Osteocyte (in vitro differentiated cells): ENCODE data around the gene PRDM11. TPM values are rescaled to one million over a fixed set of nuclear protein-coding genes. Genes with fewer than 3 reads are reported as not detected.
A peak's percentile ranks its signal among the peaks of the same experiment; 100 is the strongest.

Experiments used
- DNase-seq: peaks from one replicate; pipeline ENCODE4 v3.0.0; 2021; ENCODE audit warnings: mixed read lengths; ENCODE audit not compliant: unreplicated experiment; ENCODE audit errors: extremely low spot score
- H3K27ac Mint-ChIP-seq: one replicate; pipeline ENCODE4 v1.8.0; 2021; ENCODE audit warnings: mild to moderate bottlenecking, mixed read lengths; ENCODE audit not compliant: unreplicated experiment
- H3K27me3 Mint-ChIP-seq: one replicate; pipeline ENCODE4 v1.8.0; 2021; ENCODE audit warnings: mixed read lengths; ENCODE audit not compliant: unreplicated experiment
- H3K36me3 Mint-ChIP-seq: one replicate; pipeline ENCODE4 v1.8.0; 2021; ENCODE audit warnings: mixed read lengths; ENCODE audit not compliant: unreplicated experiment
- H3K4me1 Mint-ChIP-seq: one replicate; pipeline ENCODE4 v1.8.0; 2021; ENCODE audit warnings: mixed read lengths; ENCODE audit not compliant: unreplicated experiment
- H3K4me3 Mint-ChIP-seq: one replicate; pipeline ENCODE4 v1.8.0; 2021; ENCODE audit warnings: mild to moderate bottlenecking, moderate library complexity, mixed read lengths; ENCODE audit not compliant: unreplicated experiment
- H3K9me3 Mint-ChIP-seq: one replicate; pipeline ENCODE4 v1.8.0; 2021; ENCODE audit warnings: mixed read lengths; ENCODE audit not compliant: unreplicated experiment
- long read RNA-seq: library from polyadenylated mRNA; unstranded; transcript quantifications from one replicate; pipeline ENCODE4 v2.0.0, GENCODE V29; 2021
- total RNA-seq: library from RNA; stranded (reverse); gene quantifications from 2 replicates; pipeline ENCODE4 v1.2.1, GENCODE V29; 2021
- TF ChIP-seq, protein P1 (sequence below): fragments of 200-600 bp; sonication (generic); IDR thresholded peaks from 2 replicates; pipeline ENCODE4 v1.5.0; 2021; ENCODE audit warnings: antibody characterized with exemption, mild to moderate bottlenecking, moderate library complexity

PRDM11 gene
- total RNA-seq, result 22.9 and 25.4 TPM in 2 replicates
- long read RNA-seq, partial matches to known transcripts, result 0 of 1 reads
- long read RNA-seq, other reads (novel, unspliced or antisense), result 1 of 1 reads

DNA sequence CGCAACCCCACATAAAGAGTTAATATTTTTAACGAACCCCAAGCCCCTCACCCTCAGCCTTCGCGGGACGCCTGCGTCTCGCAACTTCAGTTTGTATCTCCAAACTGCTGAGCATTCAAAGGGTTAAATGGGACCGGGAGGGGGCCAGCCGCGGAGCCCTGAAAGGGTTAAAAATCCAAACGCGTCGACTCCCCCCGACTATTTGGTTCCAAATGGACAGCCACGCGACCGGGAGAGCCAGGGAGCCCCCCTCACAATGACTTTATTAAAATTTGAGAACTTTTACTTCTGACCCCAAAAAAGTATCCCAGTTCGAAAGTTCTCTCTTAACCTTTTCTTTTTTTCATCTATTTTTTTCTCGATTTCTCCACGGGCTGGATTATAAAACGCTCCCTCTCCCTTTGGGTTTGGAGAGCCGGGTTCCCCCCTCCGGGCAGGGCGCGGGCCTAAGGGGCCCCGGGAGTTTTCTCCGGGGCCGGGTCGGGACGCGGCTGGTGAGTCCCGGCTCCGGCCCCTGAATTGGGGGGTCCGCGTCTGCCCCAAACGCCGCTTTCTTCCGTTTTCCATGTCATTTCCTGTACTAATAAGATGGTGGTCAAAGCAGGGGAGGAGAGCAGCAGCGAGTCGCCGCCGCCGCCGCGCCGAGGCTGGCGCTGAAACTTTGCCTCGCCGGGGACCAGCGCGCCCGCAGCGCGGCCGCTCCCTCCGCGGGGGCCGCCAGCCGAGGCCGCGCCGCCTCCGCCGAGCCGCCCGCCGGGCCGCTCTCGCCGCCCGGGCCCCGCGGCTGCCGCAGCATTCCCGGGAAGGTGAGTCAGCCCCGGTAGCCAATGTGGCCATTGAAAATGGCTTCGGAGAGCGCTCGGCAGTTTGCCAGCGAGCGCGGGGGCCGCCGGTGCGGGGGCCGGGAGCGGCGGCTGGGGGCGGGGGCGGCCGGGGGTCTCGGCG is at the start of gene PRDM11:
Gene PRDM11 (plus strand): TSS at position 568 of the 945 bp plus-strand sequence. CDS start 35,128 bp downstream, outside the sequence.
- Mint-ChIP-seq H3K4me1 (peaks cover 24% of the 10 kb centered on the region), H3K27me3 (peaks cover 29% of the 10 kb centered on the region), H3K27ac (peak within 1 kb of the TSS; percentile 98), H3K36me3 (no peaks in the 10 kb centered on the region), H3K4me3 (peak within 1 kb of the TSS; percentile 89), H3K9me3 (no peaks in the 10 kb centered on the region)
- TF ChIP-seq, protein P1, sequence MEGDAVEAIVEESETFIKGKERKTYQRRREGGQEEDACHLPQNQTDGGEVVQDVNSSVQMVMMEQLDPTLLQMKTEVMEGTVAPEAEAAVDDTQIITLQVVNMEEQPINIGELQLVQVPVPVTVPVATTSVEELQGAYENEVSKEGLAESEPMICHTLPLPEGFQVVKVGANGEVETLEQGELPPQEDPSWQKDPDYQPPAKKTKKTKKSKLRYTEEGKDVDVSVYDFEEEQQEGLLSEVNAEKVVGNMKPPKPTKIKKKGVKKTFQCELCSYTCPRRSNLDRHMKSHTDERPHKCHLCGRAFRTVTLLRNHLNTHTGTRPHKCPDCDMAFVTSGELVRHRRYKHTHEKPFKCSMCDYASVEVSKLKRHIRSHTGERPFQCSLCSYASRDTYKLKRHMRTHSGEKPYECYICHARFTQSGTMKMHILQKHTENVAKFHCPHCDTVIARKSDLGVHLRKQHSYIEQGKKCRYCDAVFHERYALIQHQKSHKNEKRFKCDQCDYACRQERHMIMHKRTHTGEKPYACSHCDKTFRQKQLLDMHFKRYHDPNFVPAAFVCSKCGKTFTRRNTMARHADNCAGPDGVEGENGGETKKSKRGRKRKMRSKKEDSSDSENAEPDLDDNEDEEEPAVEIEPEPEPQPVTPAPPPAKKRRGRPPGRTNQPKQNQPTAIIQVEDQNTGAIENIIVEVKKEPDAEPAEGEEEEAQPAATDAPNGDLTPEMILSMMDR, result no peak
- DNase-seq, result peak; percentile 90

DNA sequence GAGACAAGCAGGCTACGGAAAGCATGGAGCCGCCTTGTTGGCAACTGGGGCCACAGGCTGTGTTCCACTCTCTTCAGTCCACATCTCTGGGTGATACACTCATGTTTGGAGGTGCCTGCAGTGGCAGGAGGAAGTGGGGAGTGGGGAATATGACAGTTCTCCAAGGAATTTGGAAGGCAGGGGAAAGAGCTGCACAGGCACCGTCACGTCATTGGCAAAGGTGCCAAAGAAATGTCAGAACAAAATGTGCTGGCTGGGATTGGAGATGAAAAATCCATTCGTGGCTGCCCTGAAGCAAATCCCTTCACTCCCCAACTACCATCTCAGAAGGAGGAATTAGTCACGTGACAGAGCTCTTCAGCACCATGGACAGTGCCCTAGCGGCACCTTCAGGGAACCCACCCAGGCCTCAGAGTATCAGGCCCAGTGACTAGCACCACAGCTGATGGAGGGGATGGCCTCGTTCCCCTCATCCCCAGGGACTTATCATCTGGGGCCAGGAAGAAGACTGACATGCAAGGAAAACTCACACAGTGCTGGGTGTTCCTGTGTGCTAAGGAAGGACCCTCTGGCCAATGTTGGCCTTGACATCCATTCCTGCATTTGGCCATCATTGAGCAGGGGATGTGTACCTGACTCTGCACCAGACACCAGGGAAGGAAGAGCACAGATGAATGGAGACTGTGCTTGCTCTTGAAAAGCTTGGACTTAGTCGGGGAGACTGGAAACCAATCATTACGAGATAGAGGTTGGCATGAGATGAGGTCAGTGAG is 48.5 kb upstream of the PRDM11 start:
- Mint-ChIP-seq H3K36me3 (no peaks in the 10 kb centered on the region), H3K27me3 (peaks cover 13% of the 10 kb centered on the region), H3K4me3 (no peak overlapping the region), H3K27ac (no peak overlapping the region), H3K4me1 (peaks cover 23% of the 10 kb centered on the region), H3K9me3 (no peaks in the 10 kb centered on the region)
- TF ChIP-seq, protein P1, result no peak
- peak; percentile 90 for DNase-seq

GRCh38 chr11:45098929-45099328 is 47.5 kb upstream of the PRDM11 start:
- DNase-seq, result peak; percentile 67
- no peak overlapping the region for H3K27ac Mint-ChIP-seq

DNA sequence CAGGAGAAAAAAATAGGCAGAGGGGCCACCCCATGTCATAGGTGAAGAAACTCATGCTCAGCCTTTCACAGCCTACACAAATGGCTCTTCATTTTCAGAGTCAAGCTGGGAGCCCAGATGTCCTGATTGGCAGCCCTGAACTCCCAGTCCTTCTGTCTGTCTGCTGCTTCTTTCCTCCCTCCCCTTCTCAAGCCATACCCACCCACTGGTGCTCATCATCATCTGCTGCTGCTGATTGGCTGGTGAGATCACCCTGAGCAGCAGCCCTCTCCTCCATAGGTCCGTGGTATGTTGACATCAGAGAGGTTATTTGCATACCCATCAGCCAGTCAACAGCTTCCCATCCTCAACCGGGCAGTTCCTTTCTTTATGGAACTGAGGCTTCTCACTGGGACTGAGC is 46.1 kb upstream of the PRDM11 start:
- peaks cover 16% of the 10 kb centered on the region for H3K4me1 Mint-ChIP-seq
- no peaks in the 10 kb centered on the region for H3K36me3 Mint-ChIP-seq
- no peaks in the 10 kb centered on the region for H3K9me3 Mint-ChIP-seq
- no peak for DNase-seq
- TF ChIP-seq, protein P1, result no peak
- peaks cover 13% of the 10 kb centered on the region for H3K27me3 Mint-ChIP-seq
- H3K4me3 Mint-ChIP-seq, result no peak overlapping the region
- H3K27ac Mint-ChIP-seq, result no peak overlapping the region

More at GRCh38 chr11:45098929-45099328, 47.5 kb upstream of the PRDM11 start:
- Mint-ChIP-seq H3K9me3 (no peaks in the 10 kb centered on the region), H3K4me1 (peaks cover 17% of the 10 kb centered on the region), H3K4me3 (no peak overlapping the region), H3K27me3 (peaks cover 13% of the 10 kb centered on the region), H3K36me3 (no peaks in the 10 kb centered on the region)
- TF ChIP-seq, protein P1, result no peak
